Small intestine (tissue), 7 donors: ENCODE results near the gene PRIMA1. TPM values are rescaled to one million over a fixed set of nuclear protein-coding genes. Genes with fewer than 3 reads are reported as not detected.

ENCODE experiments used
- DNase-seq, 2 donors: peaks; one replicate each; pipeline versions ENCODE4 v3.0.0 to v3.0.0-alpha.2; 2013
- FAIRE-seq: peaks from 2 replicates; lab custom pipeline; 2012; peaks lifted over from hg19 to GRCh38; lab: Jason Lieb, UNC
- H3K27ac ChIP-seq, 3 donors: one replicate each; pipeline ENCODE4 v1.5.1; 2013; ENCODE audit warnings: low read length in 2 of 3, mild to moderate bottlenecking in 2 of 3, control low read depth in 1 of 3, inconsistent platforms in 1 of 3, low read depth in 1 of 3, moderate library complexity in 1 of 3
- H3K27me3 ChIP-seq, 3 donors: one replicate each; pipeline ENCODE4 v1.6.1; 2013; ENCODE audit warnings: low read length in 3 of 3, inconsistent platforms in 1 of 3; ENCODE audit not compliant: control insufficient read depth in 3 of 3, insufficient read depth in 3 of 3
- H3K36me3 ChIP-seq, 3 donors: one replicate each; pipeline ENCODE4 v1.6.1; 2013; ENCODE audit warnings: low read length in 3 of 3, inconsistent platforms in 1 of 3, low read depth in 1 of 3, mild to moderate bottlenecking in 1 of 3, moderate library complexity in 1 of 3; ENCODE audit not compliant: control insufficient read depth in 3 of 3, insufficient read depth in 2 of 3
- H3K4me1 ChIP-seq, 3 donors: one replicate each; pipeline ENCODE4 v1.6.1; 2013; ENCODE audit warnings: low read length in 2 of 3, inconsistent platforms in 1 of 3, low read depth in 1 of 3, mild to moderate bottlenecking in 1 of 3, moderate library complexity in 1 of 3; ENCODE audit not compliant: control insufficient read depth in 3 of 3, insufficient read depth in 2 of 3
- H3K4me3 ChIP-seq, 3 donors: one replicate each; pipeline ENCODE4 v1.5.1; 2013; ENCODE audit warnings: low read length in 3 of 3, control low read depth in 1 of 3, inconsistent platforms in 1 of 3, low read depth in 1 of 3, mild to moderate bottlenecking in 1 of 3, moderate library complexity in 1 of 3
- H3K9me3 ChIP-seq, 2 donors: one replicate each; pipeline ENCODE4 v1.6.1; 2013; ENCODE audit warnings: low read depth in 1 of 2, low read length in 1 of 2; ENCODE audit not compliant: control insufficient read depth in 2 of 2, insufficient read depth in 1 of 2
- WGBS, 3 donors: extraction: QIAGEN DNeasy Blood & Tissue Kit; methylation state at CpG; one replicate each; pipeline ENCODE4 v1.1.7; 2013; 5-methylcytosine and 5-hydroxymethylcytosine counted together
- polyA plus RNA-seq, 4 donors: library from polyadenylated mRNA; stranded (reverse) in 3 of 4; unstranded in 1 of 4; fragments of 200-250 nt in 3 of 4; fragments of 120-200 nt in 1 of 4; gene quantifications; one replicate each; pipeline versions ENCODE4 v1.2.1 to v1.2.3, GENCODE V29; 2013
- donor health status: healthy with polysubstance abuse.
- donor health status: control.
- donor health status: control.
- donor health status: Bipolar disorder and iron deficiency.
- donor health status: healthy.

PRIMA1 gene
- polyA plus RNA-seq, 4 donors = 0.22 to 10.4 (median 1.5) TPM

DNA sequence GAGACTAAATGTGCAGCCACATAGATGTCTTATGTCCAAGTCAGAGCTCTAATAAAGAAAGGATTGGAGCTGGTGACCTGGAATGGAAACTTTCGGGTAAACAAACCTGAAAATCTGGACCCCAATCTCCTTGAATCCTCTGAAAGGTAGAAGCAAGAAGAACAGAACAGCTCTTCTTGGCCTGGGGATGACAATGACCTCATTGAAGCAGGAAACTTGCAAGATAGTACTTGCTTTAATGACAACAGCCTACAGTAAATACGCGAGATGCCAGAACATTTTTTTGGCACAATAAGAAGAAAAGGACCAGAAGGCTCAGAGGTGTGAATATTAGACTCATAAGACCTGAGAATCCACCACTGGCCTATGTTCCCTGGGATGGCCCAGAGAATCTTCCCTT, 4.1 kb upstream of the PRIMA1 start:
- 86 to 88% (median 87%) methylated on average over 3 of the region's 3 CpGs for WGBS, 3 donors
- Histone ChIP-seq H3K36me3 (no peaks in the 10 kb centered on the region), H3K27ac (no peak overlapping the region), H3K4me1 (no peaks in the 10 kb centered on the region), H3K9me3 (no peaks in the 10 kb centered on the region), H3K27me3 (peaks cover 7 to 31% (median 8%) of the 10 kb centered on the region in 3 donors), H3K4me3 (no peak overlapping the region)
- DNase-seq (no peak), FAIRE-seq (no peak)

GRCh38 chr14:93790966-93791365, 2.7 kb upstream of the PRIMA1 start:
- Histone ChIP-seq H3K27me3 (peaks cover 7 to 39% (median 8%) of the 10 kb centered on the region in 3 donors), H3K27ac (no peak overlapping the region), H3K9me3 (no peaks in the 10 kb centered on the region), H3K4me3 (no peak overlapping the region), H3K4me1 (no peaks in the 10 kb centered on the region), H3K36me3 (no peaks in the 10 kb centered on the region)
- FAIRE-seq = no peak
- 74 to 83% (median 80%) methylated on average over 5 of the region's 5 CpGs for WGBS, 3 donors
- no peak for DNase-seq

DNA sequence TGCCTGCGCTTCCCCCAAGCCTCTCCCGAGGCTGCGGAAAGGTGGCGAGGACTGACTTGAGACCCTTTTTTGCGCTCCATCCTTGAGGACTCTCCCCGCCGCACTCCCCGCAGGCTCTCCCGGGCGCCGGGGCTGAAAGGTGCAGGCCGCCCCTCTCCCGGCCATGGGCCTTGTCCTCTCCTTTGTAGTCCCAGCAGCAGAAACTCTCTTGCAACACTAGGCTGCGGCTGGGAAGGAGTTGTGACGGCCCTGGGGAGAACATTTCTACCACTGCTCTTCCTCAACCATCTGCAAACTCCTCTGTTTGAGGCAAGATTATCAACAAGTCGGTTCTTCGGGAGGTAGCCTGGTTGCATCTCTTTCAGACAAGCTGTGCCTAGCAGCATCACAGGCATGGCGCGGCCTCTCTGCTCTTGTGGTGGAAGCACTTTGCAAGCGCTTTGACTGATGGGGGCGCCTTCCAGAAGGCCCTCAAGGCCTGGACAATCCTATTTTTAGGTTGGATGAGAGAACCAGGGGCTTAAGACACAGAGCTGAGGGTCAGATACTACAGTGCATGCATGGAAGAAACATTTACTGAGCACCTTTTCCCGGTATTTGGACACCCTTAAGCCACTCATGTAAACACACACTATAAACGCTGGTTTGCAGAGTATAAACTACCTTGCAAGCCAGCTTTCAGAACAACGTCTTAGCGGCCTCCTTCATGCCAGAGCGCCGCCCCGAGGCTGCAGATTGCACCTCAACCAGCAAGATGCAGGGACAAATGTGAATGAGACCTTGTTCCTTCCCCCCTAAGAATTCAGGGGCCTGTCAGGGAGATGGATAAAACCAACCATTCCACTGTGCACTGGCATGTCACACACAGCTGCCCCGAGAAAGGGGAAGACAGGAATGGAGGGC, 1.2 kb upstream of the PRIMA1 start:
- peak overlapping the region in 1 of 3 donors; percentile 6 for H3K27ac ChIP-seq
- no peaks in the 10 kb centered on the region for H3K36me3 ChIP-seq
- H3K4me1 ChIP-seq = no peaks in the 10 kb centered on the region
- FAIRE-seq (no peak), DNase-seq (no peak)
- no peaks in the 10 kb centered on the region for H3K9me3 ChIP-seq
- 29 to 42% (median 35%) methylated on average over 29 of the region's 29 CpGs for WGBS, 3 donors
- peak overlapping the region in 1 of 3 donors; percentile 25 for H3K4me3 ChIP-seq
- H3K27me3 ChIP-seq = peaks cover 5 to 39% (median 8%) of the 10 kb centered on the region in 3 donors

- no peak for FAIRE-seq
- WGBS, 3 donors = 1% methylated on average over 44 to 79 of the region's 79 CpGs
- DNase-seq = peak in 1 of 2 donors; percentile 46
- Histone ChIP-seq H3K4me3 (peak overlapping the region in 2 of 3 donors; percentile 13 to 39), H3K27me3 (peaks cover 5 to 39% (median 8%) of the 10 kb centered on the region in 3 donors), H3K4me1 (no peaks in the 10 kb centered on the region), H3K36me3 (no peaks in the 10 kb centered on the region), H3K27ac (peak overlapping the region in 1 of 3 donors; percentile 40), H3K9me3 (no peaks in the 10 kb centered on the region)
Measured at GRCh38 chr14:93788543-93789227, 400 bp upstream of the PRIMA1 start.

- Histone ChIP-seq H3K27ac (no peak overlapping the region), H3K9me3 (no peaks in the 10 kb centered on the region), H3K27me3 (peaks cover 5 to 39% (median 8%) of the 10 kb centered on the region in 3 donors), H3K4me3 (peak overlapping the region in 1 of 3 donors; percentile 39), H3K4me1 (no peaks in the 10 kb centered on the region), H3K36me3 (no peaks in the 10 kb centered on the region)
- FAIRE-seq = no peak
- peak in 1 of 2 donors; percentile 7 for DNase-seq
- WGBS, 3 donors = 18 to 25% (median 18%) methylated on average over 50 to 52 of the region's 52 CpGs
Measured at GRCh38 chr14:93787465-93788292, 606 bp downstream of the PRIMA1 start.

GRCh38 chr14:93785423-93785822, 2.9 kb downstream of the PRIMA1 start:
- FAIRE-seq = no peak

GRCh38 chr14:93784878-93785277, 3.4 kb downstream of the PRIMA1 start:
- DNase-seq (no peak), FAIRE-seq (no peak)
- no peak overlapping the region for H3K4me3 ChIP-seq
- peaks cover 5 to 29% (median 8%) of the 10 kb centered on the region in 3 donors for H3K27me3 ChIP-seq
- H3K4me1 ChIP-seq = no peaks in the 10 kb centered on the region
- no peaks in the 10 kb centered on the region for H3K9me3 ChIP-seq
- 59 to 70% (median 67%) methylated on average over 3 of the region's 3 CpGs for WGBS, 3 donors
- no peak overlapping the region for H3K27ac ChIP-seq
- H3K36me3 ChIP-seq = no peaks in the 10 kb centered on the region

More at GRCh38 chr14:93785423-93785822, 2.9 kb downstream of the PRIMA1 start:
- no peak for DNase-seq
- no peak overlapping the region for H3K4me3 ChIP-seq
- H3K4me1 ChIP-seq = no peaks in the 10 kb centered on the region
- 50 to 58% (median 54%) methylated on average over 4 of the region's 4 CpGs for WGBS, 3 donors
- no peaks in the 10 kb centered on the region for H3K9me3 ChIP-seq
- no peak overlapping the region for H3K27ac ChIP-seq
- peaks cover 5 to 34% (median 8%) of the 10 kb centered on the region in 3 donors for H3K27me3 ChIP-seq
- no peaks in the 10 kb centered on the region for H3K36me3 ChIP-seq
